Chondrocyte (in vitro differentiated cells): ENCODE results near the gene FAS. TPM values are rescaled to one million over a fixed set of nuclear protein-coding genes. Genes with fewer than 3 reads are reported as not detected.
A peak's percentile ranks its signal among the peaks of the same experiment; 100 is the strongest.

Source experiments
- DNase-seq: peaks from one replicate; pipeline ENCODE4 v3.0.0; 2021; ENCODE audit warnings: mixed read lengths, low spot score
- H3K27ac Mint-ChIP-seq: one replicate; pipeline ENCODE4 v1.8.0; 2021; ENCODE audit warnings: mild to moderate bottlenecking, moderate library complexity, mixed read lengths; ENCODE audit not compliant: unreplicated experiment
- H3K27me3 Mint-ChIP-seq: 2 replicates; pipeline ENCODE4 v1.8.0; 2021; ENCODE audit warnings: low read depth, mixed read lengths
- H3K36me3 Mint-ChIP-seq: 2 replicates; pipeline ENCODE4 v1.8.0; 2021; ENCODE audit warnings: low read depth, mixed read lengths
- H3K4me1 Mint-ChIP-seq: 2 replicates; pipeline ENCODE4 v1.8.0; 2021; ENCODE audit warnings: low read depth, mild to moderate bottlenecking, mixed read lengths
- H3K4me3 Mint-ChIP-seq: one replicate; pipeline ENCODE4 v1.8.0; 2021; ENCODE audit warnings: mild to moderate bottlenecking, moderate library complexity, mixed read lengths; ENCODE audit not compliant: unreplicated experiment
- H3K9me3 Mint-ChIP-seq: 2 replicates; pipeline ENCODE4 v1.8.0; 2021; ENCODE audit warnings: low read depth, mixed read lengths
- CTCF ChIP-seq: fragments of 200-600 bp; sonication (generic); IDR thresholded peaks from 2 replicates; pipeline ENCODE4 v1.5.0; 2021; ENCODE audit warnings: antibody characterized with exemption, mild to moderate bottlenecking, moderate library complexity
- total RNA-seq: library from RNA; stranded (reverse); gene quantifications from 3 replicates; pipeline ENCODE4 v1.2.1, GENCODE V29; 2021

Gene FAS
- total RNA-seq, 1 donor from 2014 or later: 11.5 TPM

GRCh38 chr10:88962336-88962735 is 28.3 kb upstream of the FAS start:
- Mint-ChIP-seq H3K27me3 (no peaks in the 10 kb centered on the region), H3K4me1 (peaks cover 32% of the 10 kb centered on the region), H3K4me3 (no peak overlapping the region), H3K9me3 (no peaks in the 10 kb centered on the region), H3K36me3 (no peaks in the 10 kb centered on the region), H3K27ac (no peak overlapping the region)
- no peak for DNase-seq
- no peak for TF ChIP-seq CTCF

DNA sequence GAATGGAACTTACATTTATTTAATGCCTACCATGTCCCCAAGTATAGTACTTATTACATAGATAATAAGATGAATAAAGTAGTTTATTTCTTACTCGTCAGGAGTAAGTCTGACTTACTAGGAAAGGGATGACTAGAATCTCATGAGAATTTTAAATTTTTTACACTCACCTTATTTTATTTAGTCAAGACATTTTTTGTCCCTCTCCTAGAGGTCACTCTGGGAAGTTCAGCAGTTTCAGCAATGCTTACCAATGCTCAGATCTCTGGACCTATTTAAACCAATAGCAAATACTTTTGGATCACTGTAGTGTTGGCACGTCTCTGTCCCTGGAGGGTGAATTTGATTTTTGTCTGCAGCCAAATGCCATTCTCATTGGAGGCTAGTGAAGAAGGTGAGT is 27.3 kb upstream of the FAS start:
- TF ChIP-seq CTCF: no peak
- DNase-seq: no peak
- H3K4me3 Mint-ChIP-seq: no peak overlapping the region
- H3K36me3 Mint-ChIP-seq: no peaks in the 10 kb centered on the region
- H3K27me3 Mint-ChIP-seq: no peaks in the 10 kb centered on the region
- H3K9me3 Mint-ChIP-seq: no peaks in the 10 kb centered on the region
- peaks cover 39% of the 10 kb centered on the region for H3K4me1 Mint-ChIP-seq
- no peak overlapping the region for H3K27ac Mint-ChIP-seq

GRCh38 chr10:88964360-88964759 is 26.2 kb upstream of the FAS start:
- Mint-ChIP-seq H3K4me3 (no peak overlapping the region), H3K27ac (peak overlapping the region; percentile 95), H3K9me3 (no peaks in the 10 kb centered on the region), H3K27me3 (no peaks in the 10 kb centered on the region), H3K36me3 (no peaks in the 10 kb centered on the region), H3K4me1 (peaks cover 50% of the 10 kb centered on the region)
- DNase-seq: no peak
- TF ChIP-seq CTCF: no peak

DNA sequence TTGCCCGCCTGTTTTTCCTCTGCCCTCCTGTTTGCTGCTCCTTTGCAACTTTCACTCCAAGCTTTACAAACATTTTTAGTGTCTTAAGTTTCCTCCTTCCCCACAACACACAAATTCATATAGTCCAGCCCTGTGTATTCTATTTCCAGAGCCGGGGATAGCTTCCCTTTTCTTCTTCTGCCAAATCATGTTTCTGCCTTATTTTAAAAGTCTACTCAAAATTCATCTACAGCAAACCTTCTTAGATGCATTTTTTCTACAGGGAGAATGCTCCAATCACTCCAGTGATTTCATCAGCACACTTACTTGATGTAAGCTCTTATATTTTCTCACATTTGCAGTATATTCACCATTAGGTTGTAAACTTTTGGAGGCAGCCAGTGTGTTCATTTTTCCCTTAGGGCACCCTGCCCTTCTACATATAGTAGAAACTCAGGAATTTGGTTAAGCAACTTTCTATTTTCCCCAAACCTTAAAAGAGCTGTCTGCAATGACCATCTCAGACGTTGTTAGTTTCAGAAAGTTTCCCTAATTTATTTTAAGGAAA is 25.7 kb upstream of the FAS start:
- Mint-ChIP-seq H3K27me3 (no peaks in the 10 kb centered on the region), H3K27ac (peak overlapping the region; percentile 95), H3K36me3 (no peaks in the 10 kb centered on the region), H3K4me1 (peaks cover 54% of the 10 kb centered on the region), H3K4me3 (no peak overlapping the region), H3K9me3 (no peaks in the 10 kb centered on the region)
- DNase-seq: no peak
- TF ChIP-seq CTCF: no peak

- H3K4me1 Mint-ChIP-seq: peaks cover 62% of the 10 kb centered on the region
- H3K9me3 Mint-ChIP-seq: no peaks in the 10 kb centered on the region
- H3K4me3 Mint-ChIP-seq: no peak overlapping the region
- H3K27ac Mint-ChIP-seq: peak overlapping the region; percentile 79
- H3K36me3 Mint-ChIP-seq: no peaks in the 10 kb centered on the region
- no peak for DNase-seq
- TF ChIP-seq CTCF: no peak
- no peaks in the 10 kb centered on the region for H3K27me3 Mint-ChIP-seq
Measured at GRCh38 chr10:88966797-88967196, 23.8 kb upstream of the FAS start.
